ENCODE data around the gene COG5. TPM values are rescaled to one million over a fixed set of nuclear protein-coding genes. Genes with fewer than 3 reads are reported as not detected.

Gene COG5
- total RNA-seq, 2 experiments from 2014 or later = 34.1 to 35.5 TPM

- Mint-ChIP-seq H3K27ac (peak within 1 kb of the TSS; percentile 88), H3K36me3 (ENCODE audit: low read depth) (peaks cover 15% of the 10 kb centered on the region), H3K4me3 (peak within 1 kb of the TSS; percentile 84), H3K4me1 (peaks cover 18% of the 10 kb centered on the region), H3K9me3 (ENCODE audit: low read depth) (no peaks in the 10 kb centered on the region), H3K27me3 (no peaks in the 10 kb centered on the region)
- ChIA-PET POLR2A (interaction anchor here (0.9 kb wide), 1 partner anchor 16 kb away, joined by 4 read pairs; the partner anchor contains the start of genes COG5 and DUS4L), CTCF (interaction anchor here (1.0 to 1.2 kb wide), 3 partner anchors 9 to 21 kb away, joined by 3 read pairs; partner anchors contain the start of genes COG5 and DUS4L)
- intact Hi-C loops (cut with DNase I, micrococcal nuclease) = loop anchor here (1.0 to 5.0 kb wide), 10 partner anchors 17 to 412 kb away; partner anchors contain the start of genes COG5 (in 2 of the 2), DUS4L (in 2 of the 2), CBLL1 (in 1 of the 2) and DLD (in 1 of the 2)
- DNase-seq (peak; percentile 83), ATAC-seq (peak; percentile 96)
Measured at GRCh38 chr7:107579885-107580715, 16.4 kb upstream of the COG5 start, which contains the start of gene BCAP29. Gene BCAP29, plus strand, starts transcription at chr7:107580246. Its CDS starts 527 bp downstream, at chr7:107580773.

GRCh38 chr7:107579554-107579884 is 15.8 kb upstream of the COG5 start:
- H3K4me1 Mint-ChIP-seq = peaks cover 18% of the 10 kb centered on the region
- intact Hi-C loops (cut with DNase I, micrococcal nuclease) = loop anchor here in 1 of 2 experiments (1.0 kb wide), 1 partner anchor 146 kb away; no protein-coding TSS in a partner anchor
- ATAC-seq (peak; percentile 2), DNase-seq (no peak)
- H3K27ac Mint-ChIP-seq = peak overlapping the region; percentile 88
- ChIA-PET CTCF (interaction anchor here (1.1 to 1.2 kb wide), 2 partner anchors 8 to 20 kb away, joined by 3 read pairs; no protein-coding TSS in a partner anchor), POLR2A (interaction anchor here (0.9 kb wide), 1 partner anchor 15 kb away, joined by 4 read pairs; the partner anchor contains the start of genes COG5 and DUS4L)
- peak overlapping the region; percentile 84 for H3K4me3 Mint-ChIP-seq
- H3K36me3 Mint-ChIP-seq (ENCODE audit: low read depth) = peaks cover 14% of the 10 kb centered on the region
- H3K9me3 Mint-ChIP-seq (ENCODE audit: low read depth) = no peaks in the 10 kb centered on the region
- no peaks in the 10 kb centered on the region for H3K27me3 Mint-ChIP-seq

- intact Hi-C loops (cut with DNase I, micrococcal nuclease) = no loop called here
- ATAC-seq (no peak), DNase-seq (no peak)
- no peaks in the 10 kb centered on the region for H3K9me3 Mint-ChIP-seq (ENCODE audit: low read depth)
- no peaks in the 10 kb centered on the region for H3K27me3 Mint-ChIP-seq
- no peak overlapping the region for H3K27ac Mint-ChIP-seq
- ChIA-PET POLR2A (no interaction called here), CTCF (interaction anchor here (0.9 kb wide), 1 partner anchor 10 kb away, joined by 6 read pairs; the partner anchor contains the start of genes COG5 and DUS4L)
- peaks cover 20% of the 10 kb centered on the region for H3K36me3 Mint-ChIP-seq (ENCODE audit: low read depth)
- H3K4me1 Mint-ChIP-seq = peaks cover 2% of the 10 kb centered on the region
- no peak overlapping the region for H3K4me3 Mint-ChIP-seq
Measured at GRCh38 chr7:107573537-107573936, 9.8 kb upstream of the COG5 start.

GRCh38 chr7:107570298-107570697 is 6.6 kb upstream of the COG5 start:
- POLR2A ChIA-PET = interaction anchor here (0.7 kb wide), 1 partner anchor 17 kb away, joined by 5 read pairs; no protein-coding TSS in a partner anchor
- no peaks in the 10 kb centered on the region for H3K9me3 Mint-ChIP-seq (ENCODE audit: low read depth)
- no peaks in the 10 kb centered on the region for H3K27me3 Mint-ChIP-seq
- ATAC-seq = no peak
- H3K4me1 Mint-ChIP-seq = peaks cover 9% of the 10 kb centered on the region
- intact Hi-C loops (cut with DNase I, micrococcal nuclease) = no loop called here
- CTCF ChIA-PET = interaction anchor here (1.9 kb wide), 1 partner anchor 16 kb away, joined by 4 read pairs; no protein-coding TSS in a partner anchor
- H3K36me3 Mint-ChIP-seq (ENCODE audit: low read depth) = peaks cover 25% of the 10 kb centered on the region
- no peak for DNase-seq
- H3K4me3 Mint-ChIP-seq = no peak overlapping the region
- H3K27ac Mint-ChIP-seq = no peak overlapping the region

GRCh38 chr7:107564553-107565298 is 1.0 kb upstream of the COG5 start:
- CTCF ChIA-PET = interaction anchor here (0.5 to 1.6 kb wide), 5 partner anchors 9 to 235 kb away, joined by 3 to 6 read pairs (median 3); partner anchors contain the start of gene BCAP29
- Mint-ChIP-seq H3K4me3 (peak overlapping the region; percentile 85), H3K36me3 (ENCODE audit: low read depth) (peaks cover 22% of the 10 kb centered on the region), H3K4me1 (peaks cover 55% of the 10 kb centered on the region), H3K27me3 (no peaks in the 10 kb centered on the region), H3K9me3 (ENCODE audit: low read depth) (no peaks in the 10 kb centered on the region), H3K27ac (peak overlapping the region; percentile 94)
- ATAC-seq = no peak
- POLR2A ChIA-PET = interaction anchor here (1.5 kb wide), 1 partner anchor 15 kb away, joined by 4 read pairs; no protein-coding TSS in a partner anchor
- DNase-seq = no peak
- intact Hi-C loops (cut with DNase I, micrococcal nuclease) = loop anchor here (5.0 to 10.0 kb wide), 7 partner anchors 98 to 1277 kb away; partner anchors contain the start of genes DLD (in 2 of the 2), CBLL1 (in 1 of the 2), DNAJB9 (in 1 of the 2) and PNPLA8 (in 1 of the 2)

GRCh38 chr7:107563081-107563774 is 492 bp downstream of the COG5 start:
- H3K4me3 Mint-ChIP-seq = peak overlapping the region; percentile 85
- no peak for DNase-seq
- H3K27ac Mint-ChIP-seq = peak overlapping the region; percentile 94
- intact Hi-C loops (cut with DNase I, micrococcal nuclease) = loop anchor here (1.0 to 10.0 kb wide), 11 partner anchors 17 to 1276 kb away; partner anchors contain the start of genes BCAP29 (in 2 of the 2), CBLL1 (in 2 of the 2), DLD (in 2 of the 2) and DNAJB9 (in 1 of the 2)
- CTCF ChIA-PET = interaction anchor here (0.7 to 1.5 kb wide), 3 partner anchors 10 to 180 kb away, joined by 3 to 6 read pairs (median 4); partner anchors contain the start of gene CBLL1
- no peaks in the 10 kb centered on the region for H3K27me3 Mint-ChIP-seq
- H3K4me1 Mint-ChIP-seq = peaks cover 62% of the 10 kb centered on the region
- H3K36me3 Mint-ChIP-seq (ENCODE audit: low read depth) = peaks cover 17% of the 10 kb centered on the region
- no peaks in the 10 kb centered on the region for H3K9me3 Mint-ChIP-seq (ENCODE audit: low read depth)
- POLR2A ChIA-PET = interaction anchor here (0.7 to 1.5 kb wide), 3 partner anchors 16 to 181 kb away, joined by 3 to 7 read pairs (median 4); partner anchors contain the start of gene CBLL1
- peak; percentile 65 for ATAC-seq

GRCh38 chr7:107560898-107561516 is 2.7 kb downstream of the COG5 start:
- H3K9me3 Mint-ChIP-seq (ENCODE audit: low read depth) = no peaks in the 10 kb centered on the region
- peak overlapping the region; percentile 85 for H3K4me3 Mint-ChIP-seq
- peak; percentile 18 for ATAC-seq
- H3K27me3 Mint-ChIP-seq = no peaks in the 10 kb centered on the region
- peak; percentile 15 for DNase-seq
- H3K4me1 Mint-ChIP-seq = peaks cover 61% of the 10 kb centered on the region
- H3K36me3 Mint-ChIP-seq (ENCODE audit: low read depth) = peaks cover 13% of the 10 kb centered on the region
- H3K27ac Mint-ChIP-seq = peak overlapping the region; percentile 66
- CTCF ChIA-PET = no interaction called here
- POLR2A ChIA-PET = no interaction called here
- intact Hi-C loops (cut with DNase I, micrococcal nuclease) = loop anchor here (2.0 to 10.0 kb wide), 8 partner anchors 101 to 1274 kb away; partner anchors contain the start of genes DLD (in 2 of the 2), CBLL1 (in 1 of the 2), DNAJB9 (in 1 of the 2) and PNPLA8 (in 1 of the 2)

GRCh38 chr7:107559864-107560263 is 3.9 kb downstream of the COG5 start:
- no peaks in the 10 kb centered on the region for H3K27me3 Mint-ChIP-seq
- ChIA-PET CTCF (no interaction called here), POLR2A (interaction anchor here (1.1 kb wide), 1 partner anchor 19 kb away, joined by 3 read pairs; no protein-coding TSS in a partner anchor)
- no peaks in the 10 kb centered on the region for H3K9me3 Mint-ChIP-seq (ENCODE audit: low read depth)
- intact Hi-C loops (cut with DNase I, micrococcal nuclease) = loop anchor here (2.0 to 10.0 kb wide), 8 partner anchors 102 to 1273 kb away; partner anchors contain the start of genes DLD (in 2 of the 2), CBLL1 (in 1 of the 2), DNAJB9 (in 1 of the 2) and PNPLA8 (in 1 of the 2)
- no peak for ATAC-seq
- peaks cover 64% of the 10 kb centered on the region for H3K4me1 Mint-ChIP-seq
- DNase-seq = no peak
- H3K36me3 Mint-ChIP-seq (ENCODE audit: low read depth) = peaks cover 24% of the 10 kb centered on the region
- no peak overlapping the region for H3K4me3 Mint-ChIP-seq
- peak overlapping the region; percentile 16 for H3K27ac Mint-ChIP-seq

GRCh38 chr7:107555893-107556292 is 7.8 kb downstream of the COG5 start:
- H3K27me3 Mint-ChIP-seq = no peaks in the 10 kb centered on the region
- H3K27ac Mint-ChIP-seq = no peak overlapping the region
- ChIA-PET CTCF (interaction anchor here (0.5 kb wide), 1 partner anchor 1262 kb away, joined by 3 read pairs; no protein-coding TSS in a partner anchor), POLR2A (interaction anchor here (0.7 kb wide), 1 partner anchor 364 kb away, joined by 9 read pairs; no protein-coding TSS in a partner anchor)
- no peak overlapping the region for H3K4me3 Mint-ChIP-seq
- peaks cover 36% of the 10 kb centered on the region for H3K36me3 Mint-ChIP-seq (ENCODE audit: low read depth)
- DNase-seq (no peak), ATAC-seq (peak; percentile 78)
- peaks cover 50% of the 10 kb centered on the region for H3K4me1 Mint-ChIP-seq
- intact Hi-C loops (cut with DNase I, micrococcal nuclease) = no loop called here
- no peaks in the 10 kb centered on the region for H3K9me3 Mint-ChIP-seq (ENCODE audit: low read depth)
